HFFc6 (cell line): ENCODE data around the gene GCLM. TPM values are rescaled to one million over a fixed set of nuclear protein-coding genes. Genes with fewer than 3 reads are reported as not detected.
"Not testable (repeated sequence)": the region's sequence is repeated elsewhere in the genome, so short reads cannot be mapped to it uniquely, and the experiment has no call there.

Experiments
- DNase-seq: peaks from one replicate; pipeline ENCODE4 v3.0.0-alpha.2; 2018
- H3K27ac Mint-ChIP-seq: 2 replicates; pipeline ENCODE4 v1.8.0; 2020; ENCODE audit warnings: mild to moderate bottlenecking, mixed read lengths
- H3K27me3 Mint-ChIP-seq: 2 replicates; pipeline ENCODE4 v1.8.0; 2021; ENCODE audit warnings: mild to moderate bottlenecking, moderate library complexity, mixed read lengths; ENCODE audit not compliant: insufficient read depth
- H3K36me3 Mint-ChIP-seq: 2 replicates; pipeline ENCODE4 v1.8.0; 2021; ENCODE audit warnings: low read depth, mixed read lengths
- H3K4me1 Mint-ChIP-seq: 2 replicates; pipeline ENCODE4 v1.8.0; 2020; ENCODE audit warnings: low read depth, mixed read lengths
- H3K4me3 Mint-ChIP-seq: 2 replicates; pipeline ENCODE4 v1.8.0; 2020; ENCODE audit warnings: mild to moderate bottlenecking, moderate library complexity, mixed read lengths
- H3K9me3 Mint-ChIP-seq: 2 replicates; pipeline ENCODE4 v1.8.0; 2020; ENCODE audit warnings: mild to moderate bottlenecking, mixed read lengths
- total RNA-seq, 6 experiments: library from RNA; stranded (reverse); fragmentation: NEBNext Ultra II Directional; extraction: Animal tissue kit (Norgen Biotek cat#: 25700); gene quantifications; 2 replicates in 1 of 6; 3 replicates in 5 of 6; pipeline ENCODE4 v1.2.3, GENCODE V29; 2021
- TF ChIP-seq, protein P1 (sequence below): fragments of 200-600 bp; sonication (generic); IDR thresholded peaks from 2 replicates; pipeline ENCODE4 v1.5.0; 2021; ENCODE audit warnings: antibody characterized with exemption, mild to moderate bottlenecking

The GCLM gene
- total RNA-seq, 6 experiments from 2014 or later = 35.7 to 42.2 (median 40.8) TPM

GRCh38 chr1:93864175-93864574 lies 45.1 kb downstream of the GCLM start:
- no peak for DNase-seq
- TF ChIP-seq, protein P1, sequence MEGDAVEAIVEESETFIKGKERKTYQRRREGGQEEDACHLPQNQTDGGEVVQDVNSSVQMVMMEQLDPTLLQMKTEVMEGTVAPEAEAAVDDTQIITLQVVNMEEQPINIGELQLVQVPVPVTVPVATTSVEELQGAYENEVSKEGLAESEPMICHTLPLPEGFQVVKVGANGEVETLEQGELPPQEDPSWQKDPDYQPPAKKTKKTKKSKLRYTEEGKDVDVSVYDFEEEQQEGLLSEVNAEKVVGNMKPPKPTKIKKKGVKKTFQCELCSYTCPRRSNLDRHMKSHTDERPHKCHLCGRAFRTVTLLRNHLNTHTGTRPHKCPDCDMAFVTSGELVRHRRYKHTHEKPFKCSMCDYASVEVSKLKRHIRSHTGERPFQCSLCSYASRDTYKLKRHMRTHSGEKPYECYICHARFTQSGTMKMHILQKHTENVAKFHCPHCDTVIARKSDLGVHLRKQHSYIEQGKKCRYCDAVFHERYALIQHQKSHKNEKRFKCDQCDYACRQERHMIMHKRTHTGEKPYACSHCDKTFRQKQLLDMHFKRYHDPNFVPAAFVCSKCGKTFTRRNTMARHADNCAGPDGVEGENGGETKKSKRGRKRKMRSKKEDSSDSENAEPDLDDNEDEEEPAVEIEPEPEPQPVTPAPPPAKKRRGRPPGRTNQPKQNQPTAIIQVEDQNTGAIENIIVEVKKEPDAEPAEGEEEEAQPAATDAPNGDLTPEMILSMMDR = no peak
- Mint-ChIP-seq H3K9me3 (no peaks in the 10 kb centered on the region), H3K36me3 (peaks cover 5% of the 10 kb centered on the region; the same call in 1 of the 2 replicates), H3K27ac (no peak overlapping the region), H3K4me3 (no peak overlapping the region), H3K27me3 (peaks cover 4% of the 10 kb centered on the region; the same call in 1 of the 2 replicates), H3K4me1 (peaks cover 7% of the 10 kb centered on the region)

GRCh38 chr1:93857653-93858052 lies 51.6 kb downstream of the GCLM start:
- peaks cover 20% of the 10 kb centered on the region for H3K27me3 Mint-ChIP-seq
- not testable (repeated sequence) for H3K4me1 Mint-ChIP-seq, H3K4me3 Mint-ChIP-seq, H3K27ac Mint-ChIP-seq, DNase-seq
- peaks cover 13% of the 10 kb centered on the region for H3K9me3 Mint-ChIP-seq
- H3K36me3 Mint-ChIP-seq = peaks cover 12% of the 10 kb centered on the region; the same call in 1 of the 2 replicates

- DNase-seq, H3K4me1 Mint-ChIP-seq, H3K4me3 Mint-ChIP-seq, H3K27ac Mint-ChIP-seq: not testable (repeated sequence)
- Mint-ChIP-seq H3K9me3 (peaks cover 13% of the 10 kb centered on the region), H3K36me3 (peaks cover 12% of the 10 kb centered on the region; the same call in 1 of the 2 replicates), H3K27me3 (peaks cover 20% of the 10 kb centered on the region)
Observed at GRCh38 chr1:93855983-93856382, 53.2 kb downstream of the GCLM start.

DNA sequence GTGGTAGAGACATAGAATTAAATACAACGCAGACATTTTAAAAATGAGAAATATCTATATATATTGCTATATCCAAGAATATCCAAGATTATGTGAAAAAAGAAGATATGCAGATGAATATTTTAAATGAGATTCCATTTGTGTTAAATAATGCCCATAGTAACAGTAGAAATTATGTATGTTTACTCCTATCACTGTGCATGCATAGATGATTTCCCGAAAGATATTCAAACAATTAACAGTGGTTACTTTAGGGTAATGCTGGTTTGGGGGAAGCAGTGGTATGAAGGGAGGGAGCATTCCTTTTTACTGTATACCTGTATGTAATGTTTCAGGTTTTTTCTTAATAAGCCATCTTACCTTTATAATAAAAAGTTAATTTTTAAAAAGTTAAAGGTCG lies 55.3 kb downstream of the GCLM start:
- peaks cover 13% of the 10 kb centered on the region for H3K9me3 Mint-ChIP-seq
- H3K27ac Mint-ChIP-seq = no peak overlapping the region
- H3K36me3 Mint-ChIP-seq = peaks cover 12% of the 10 kb centered on the region; the same call in 1 of the 2 replicates
- H3K4me3 Mint-ChIP-seq = no peak overlapping the region
- peaks cover 17% of the 10 kb centered on the region for H3K27me3 Mint-ChIP-seq
- no peaks in the 10 kb centered on the region for H3K4me1 Mint-ChIP-seq
- DNase-seq = no peak
- TF ChIP-seq, protein P1 = no peak

GRCh38 chr1:93851878-93852277 lies 57.4 kb downstream of the GCLM start:
- peaks cover 4% of the 10 kb centered on the region; the same call in 1 of the 2 replicates for H3K36me3 Mint-ChIP-seq
- H3K9me3 Mint-ChIP-seq = peaks cover under 1% of the 10 kb centered on the region; the same call in 1 of the 2 replicates
- H3K27ac Mint-ChIP-seq = no peak overlapping the region
- H3K27me3 Mint-ChIP-seq = peaks cover 20% of the 10 kb centered on the region
- no peak for DNase-seq
- peaks cover 9% of the 10 kb centered on the region for H3K4me1 Mint-ChIP-seq
- TF ChIP-seq, protein P1 = no peak
- H3K4me3 Mint-ChIP-seq = no peak overlapping the region

DNA sequence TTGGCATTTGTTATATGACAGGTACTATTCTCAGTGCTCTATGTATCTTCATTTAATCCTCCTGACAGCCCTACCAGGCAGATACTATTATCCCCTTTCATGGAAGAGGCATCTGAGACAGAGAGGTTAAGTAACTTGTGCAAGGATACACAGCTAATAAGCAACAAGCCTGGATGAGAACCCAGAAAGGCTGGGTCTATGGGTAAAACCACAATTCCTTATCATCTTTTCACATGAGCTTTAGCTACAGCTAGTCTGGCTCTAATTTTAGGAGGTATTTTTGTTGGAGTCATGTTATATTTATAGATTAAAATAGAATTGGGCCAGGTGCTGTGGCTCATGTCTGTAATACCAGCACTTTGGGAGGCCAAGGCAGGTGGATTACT lies 57.9 kb downstream of the GCLM start:
- Mint-ChIP-seq H3K4me1 (peaks cover 9% of the 10 kb centered on the region), H3K4me3 (no peak overlapping the region), H3K27ac (no peak overlapping the region), H3K36me3 (peaks cover 4% of the 10 kb centered on the region; the same call in 1 of the 2 replicates), H3K27me3 (peaks cover 18% of the 10 kb centered on the region), H3K9me3 (no peaks in the 10 kb centered on the region)
- DNase-seq = no peak
- TF ChIP-seq, protein P1 = no peak
